SK-N-SH (cell line): ENCODE results near the gene TPPP. TPM values are rescaled to one million over a fixed set of nuclear protein-coding genes. Genes with fewer than 3 reads are reported as not detected.

ENCODE experiments used
- CTCF ChIA-PET: fragments of 300-600, 350-600 bp; formaldehyde crosslinking; extraction: SDS; loops from one replicate; lab custom pipeline; 2021; lab: Yijun Ruan, JAX
- POLR2A ChIA-PET: fragments of 350-600 bp; sonication (Branson Sonifier 250); formaldehyde crosslinking; extraction: SDS; loops from one replicate; lab custom pipeline; 2020; ENCODE audit warnings: antibody characterized with exemption, inconsistent platforms; lab: Yijun Ruan, JAX
- DNase-seq: peaks from one replicate; pipeline ENCODE4 v3.0.0; 2012
- H2AFZ ChIP-seq: fragments of 200-600 bp; sonication (generic); 2 replicates; pipeline ENCODE4 v1.8.1; 2016; ENCODE audit warnings: antibody characterized with exemption, mild to moderate bottlenecking, low read depth
- H3F3A ChIP-seq: fragments of 200-600 bp; sonication (generic); replicated peaks from 2 replicates; pipeline ENCODE3; 2016; ENCODE audit warnings: antibody characterized with exemption, mild to moderate bottlenecking; ENCODE audit not compliant: insufficient read depth
- H3K27ac ChIP-seq, 2 experiments: fragments of 200-500 bp in 1 of 2; fragments of 200-600 bp in 1 of 2; sonication (Bioruptor generic) in 1 of 2; sonication (generic), shearing (Covaris generic) in 1 of 2; 2 replicates each; pipeline versions ENCODE4 v1.5.1 to v1.6.1; 2014 to 2016; ENCODE audit warnings: low read depth in 2 of 2, inconsistent platforms in 1 of 2, low read length in 1 of 2, mild to moderate bottlenecking in 1 of 2, mixed read lengths in 1 of 2
- H3K27me3 ChIP-seq: fragments of 200-600 bp; sonication (generic), shearing (Covaris generic); 2 replicates; pipeline ENCODE4 v1.6.1; 2016; ENCODE audit warnings: mixed run types; ENCODE audit not compliant: insufficient read depth
- H3K36me3 ChIP-seq, 2 experiments: fragments of 200-500 bp in 1 of 2; fragments of 200-600 bp in 1 of 2; sonication (Bioruptor generic) in 1 of 2; sonication (generic) in 1 of 2; replicated peaks in 1 of 2; 2 replicates each; pipeline versions ENCODE3 to v1.5.1; 2014 to 2016; ENCODE audit warnings: low read length in 1 of 2, mild to moderate bottlenecking in 1 of 2; ENCODE audit not compliant: insufficient read depth in 2 of 2, control insufficient read depth in 1 of 2
- H3K4me1 ChIP-seq, 2 experiments: fragments of 200-500 bp in 1 of 2; fragments of 200-600 bp in 1 of 2; sonication (Bioruptor generic) in 1 of 2; sonication (generic), shearing (Covaris generic) in 1 of 2; 2 replicates each; pipeline versions ENCODE4 v1.5.1 to v1.6.1; 2014 to 2016; ENCODE audit warnings: low read depth in 1 of 2, low read length in 1 of 2, mixed run types in 1 of 2; ENCODE audit not compliant: insufficient read depth in 2 of 2, control insufficient read depth in 1 of 2
- H3K4me2 ChIP-seq: fragments of 200-600 bp; sonication (generic), shearing (Covaris generic); 2 replicates; pipeline ENCODE4 v1.6.1; 2017; ENCODE audit warnings: mixed run types
- H3K4me3 ChIP-seq, 2 experiments: fragments of 200-500 bp in 1 of 2; fragments of 200-600 bp in 1 of 2; sonication (Bioruptor generic) in 1 of 2; sonication (generic), shearing (Covaris generic) in 1 of 2; 2 replicates each; pipeline versions ENCODE4 v1.5.1 to v1.8.1; 2014 to 2016; ENCODE audit warnings: low read depth in 2 of 2, inconsistent platforms in 1 of 2, low read length in 1 of 2, mild to moderate bottlenecking in 1 of 2, mixed read lengths in 1 of 2, moderate library complexity in 1 of 2
- H3K79me2 ChIP-seq: fragments of 200-600 bp; sonication (generic); 2 replicates; pipeline ENCODE4 v1.8.1; 2017; ENCODE audit warnings: mild to moderate bottlenecking; ENCODE audit not compliant: insufficient read depth
- H3K9ac ChIP-seq: fragments of 200-600 bp; sonication (generic); 2 replicates; pipeline ENCODE4 v1.6.1; 2017; ENCODE audit warnings: mixed run types
- H3K9me2 ChIP-seq: fragments of 200-600 bp; sonication (generic); 2 replicates; pipeline ENCODE4 v1.6.1; 2017; ENCODE audit warnings: mixed run types
- H3K9me3 ChIP-seq: fragments of 200-600 bp; sonication (generic); 2 replicates; pipeline ENCODE4 v1.6.1; 2017; ENCODE audit warnings: mixed run types, mild to moderate bottlenecking, moderate library complexity
- H4K20me1 ChIP-seq: fragments of 200-600 bp; sonication (generic); 2 replicates; pipeline ENCODE4 v1.6.1; 2017; ENCODE audit warnings: mild to moderate bottlenecking, mixed run types; ENCODE audit not compliant: insufficient read depth
- CHD2 ChIP-seq: fragments of 150-350 bp; IDR thresholded peaks from 2 replicates; pipeline ENCODE4 v1.6.1; 2018; ENCODE audit warnings: low read length; ENCODE audit not compliant: partially characterized antibody
- ELF1 ChIP-seq: IDR thresholded peaks from 2 replicates; pipeline ENCODE4 v1.4.0; 2012
- EP300 ChIP-seq, 2 experiments: IDR thresholded peaks; 2 replicates each; pipeline versions ENCODE4 v1.4.0 to v1.6.1; 2012; ENCODE audit warnings: borderline replicate concordance in 1 of 2, low read depth in 1 of 2, low read length in 1 of 2
- EZH2phosphoT487 ChIP-seq: fragments of 200-600 bp; sonication (generic); IDR thresholded peaks from 2 replicates; pipeline ENCODE4 v1.6.1; 2017; ENCODE audit warnings: low read depth, mixed run types, mild to moderate bottlenecking, antibody characterized with exemption, moderate library complexity, borderline replicate concordance
- FOSL2 ChIP-seq: IDR thresholded peaks from 2 replicates; pipeline ENCODE4 v1.4.0; 2012; ENCODE audit warnings: low read depth, mild to moderate bottlenecking, moderate library complexity, borderline replicate concordance
- GATA2 ChIP-seq: sonication (generic); formaldehyde crosslinking; IDR thresholded peaks from 2 replicates; pipeline ENCODE4 v1.5.0; 2020; ENCODE audit warnings: mild to moderate bottlenecking, missing genetic modification reagents
- MEF2A ChIP-seq: IDR thresholded peaks from 2 replicates; pipeline ENCODE4 v1.4.0; 2012; ENCODE audit warnings: low read depth, borderline replicate concordance
- MXI1 ChIP-seq: IDR thresholded peaks from 2 replicates; pipeline ENCODE4 v1.6.1; 2012; ENCODE audit warnings: mild to moderate bottlenecking, low read depth, low read length, improper control_type of control experiment
- NRF1 ChIP-seq: IDR thresholded peaks from 2 replicates; pipeline ENCODE4 v1.6.1; 2012; ENCODE audit warnings: low read depth, mild to moderate bottlenecking, low read length
- RCOR1 ChIP-seq: fragments of 150-350 bp; IDR thresholded peaks from 2 replicates; pipeline ENCODE4 v1.6.1; 2017; ENCODE audit warnings: antibody characterized with exemption, low read length
- RFX5 ChIP-seq: IDR thresholded peaks from 2 replicates; pipeline ENCODE4 v1.6.1; 2012; ENCODE audit warnings: mild to moderate bottlenecking, improper control_type of control experiment, low read length
- SIN3A ChIP-seq: IDR thresholded peaks from 2 replicates; pipeline ENCODE4 v1.6.1; 2012; ENCODE audit warnings: low read depth, mild to moderate bottlenecking, low read length, moderate library complexity, borderline replicate concordance
- SMC3 ChIP-seq: IDR thresholded peaks from 2 replicates; pipeline ENCODE4 v1.6.1; 2012; ENCODE audit warnings: low read depth, low read length, improper control_type of control experiment
- TAF1 ChIP-seq: IDR thresholded peaks from 2 replicates; pipeline ENCODE4 v1.6.1; 2012; ENCODE audit warnings: low read depth, mild to moderate bottlenecking, low read length, moderate library complexity, borderline replicate concordance
- TCF12 ChIP-seq: IDR thresholded peaks from 2 replicates; pipeline ENCODE4 v1.4.0; 2012
- TEAD4 ChIP-seq: IDR thresholded peaks from 2 replicates; pipeline ENCODE4 v1.4.0; 2012; ENCODE audit warnings: mild to moderate bottlenecking, borderline replicate concordance; ENCODE audit not compliant: insufficient read depth
- YY1 ChIP-seq: IDR thresholded peaks from 2 replicates; pipeline ENCODE4 v1.4.0; 2012; ENCODE audit warnings: low read depth, mild to moderate bottlenecking
- WGBS: methylation state at CpG from one replicate; pipeline ENCODE4 v1.1.6; 2017; ENCODE audit warnings: low lambda C conversion rate; 5-methylcytosine and 5-hydroxymethylcytosine counted together
- polyA plus RNA-seq, 3 experiments: library from polyadenylated mRNA; depleted of rRNA; stranded (reverse); fragments of >200 nt; gene quantifications; 2 replicates each; pipeline ENCODE4 v1.2.3, GENCODE V29; 2012
- TF ChIP-seq, protein P1 (sequence below): IDR thresholded peaks from 2 replicates; pipeline ENCODE4 v1.6.1; 2012; ENCODE audit warnings: mild to moderate bottlenecking, low read depth, low read length, moderate library complexity
- TF ChIP-seq, protein P2 (sequence below): IDR thresholded peaks from 2 replicates; pipeline ENCODE4 v1.4.0; 2012; ENCODE audit warnings: low read depth, borderline replicate concordance
- TF ChIP-seq, protein P3 (sequence below): fragments of 200-600 bp; sonication (generic); IDR thresholded peaks from 2 replicates; pipeline ENCODE4 v1.6.1; 2017; ENCODE audit warnings: antibody characterized with exemption, mild to moderate bottlenecking, moderate library complexity

Gene TPPP
- polyA plus RNA-seq, 1 of the 3 experiments (the other 2 are of a cell fraction), result 0.05 TPM

DNA sequence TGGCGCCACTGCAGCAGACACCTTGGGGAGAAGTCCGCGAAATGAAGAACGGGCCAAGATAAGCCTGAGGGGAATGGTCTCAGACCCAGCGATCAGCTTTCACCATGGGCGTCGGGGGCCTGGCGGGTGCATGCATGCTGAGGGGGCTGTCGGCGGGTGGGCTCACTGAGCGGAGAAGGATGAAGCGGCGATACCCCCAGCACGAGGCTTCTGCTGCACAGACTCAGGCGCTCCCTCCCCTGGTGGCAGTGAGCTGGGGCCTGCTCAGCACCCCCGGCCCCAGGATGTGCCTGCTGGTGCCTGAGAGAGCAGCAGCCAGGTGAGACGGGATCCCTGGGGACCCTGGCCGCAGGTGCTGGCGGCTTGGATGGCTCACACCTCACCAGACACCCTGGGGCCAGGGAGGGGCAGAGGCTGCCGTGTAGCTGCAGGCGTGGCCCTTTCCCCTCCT is 49.8 kb downstream of the TPPP start:
- Histone ChIP-seq H3K9ac (no peak overlapping the region), H3F3A (peaks cover 6% of the 10 kb centered on the region), H2AFZ (no peak overlapping the region), H3K9me3 (no peaks in the 10 kb centered on the region), H3K4me3 (no peak overlapping the region), H4K20me1 (no peaks in the 10 kb centered on the region), H3K27ac (no peak overlapping the region), H3K27me3 (no peaks in the 10 kb centered on the region), H3K79me2 (no peaks in the 10 kb centered on the region), H3K36me3 (peaks cover 6 to 34% of the 10 kb centered on the region in 2 experiments)
- CTCF ChIA-PET, result no interaction called here
- WGBS, result 98% methylated on average over 10 of the region's 21 CpGs
- POLR2A ChIA-PET, result no interaction called here
- TF ChIP-seq FOSL2 (no peak), SIN3A (no peak), MEF2A (no peak), EZH2phosphoT487 (no peak), CHD2 (no peak), TEAD4 (no peak), TAF1 (no peak), SMC3 (no peak), MXI1 (no peak), NRF1 (no peak), ELF1 (no peak), RFX5 (no peak), GATA2 (CRISPR knock-in tag) (no peak), YY1 (no peak), RCOR1 (no peak), EP300 (IDR thresholded peaks at IDR 0.05; ENCODE audit: borderline replicate concordance in 1 of 2, low read depth in 1 of 2, low read length in 1 of 2) (no peak), TCF12 (no peak)
- TF ChIP-seq, protein P1, sequence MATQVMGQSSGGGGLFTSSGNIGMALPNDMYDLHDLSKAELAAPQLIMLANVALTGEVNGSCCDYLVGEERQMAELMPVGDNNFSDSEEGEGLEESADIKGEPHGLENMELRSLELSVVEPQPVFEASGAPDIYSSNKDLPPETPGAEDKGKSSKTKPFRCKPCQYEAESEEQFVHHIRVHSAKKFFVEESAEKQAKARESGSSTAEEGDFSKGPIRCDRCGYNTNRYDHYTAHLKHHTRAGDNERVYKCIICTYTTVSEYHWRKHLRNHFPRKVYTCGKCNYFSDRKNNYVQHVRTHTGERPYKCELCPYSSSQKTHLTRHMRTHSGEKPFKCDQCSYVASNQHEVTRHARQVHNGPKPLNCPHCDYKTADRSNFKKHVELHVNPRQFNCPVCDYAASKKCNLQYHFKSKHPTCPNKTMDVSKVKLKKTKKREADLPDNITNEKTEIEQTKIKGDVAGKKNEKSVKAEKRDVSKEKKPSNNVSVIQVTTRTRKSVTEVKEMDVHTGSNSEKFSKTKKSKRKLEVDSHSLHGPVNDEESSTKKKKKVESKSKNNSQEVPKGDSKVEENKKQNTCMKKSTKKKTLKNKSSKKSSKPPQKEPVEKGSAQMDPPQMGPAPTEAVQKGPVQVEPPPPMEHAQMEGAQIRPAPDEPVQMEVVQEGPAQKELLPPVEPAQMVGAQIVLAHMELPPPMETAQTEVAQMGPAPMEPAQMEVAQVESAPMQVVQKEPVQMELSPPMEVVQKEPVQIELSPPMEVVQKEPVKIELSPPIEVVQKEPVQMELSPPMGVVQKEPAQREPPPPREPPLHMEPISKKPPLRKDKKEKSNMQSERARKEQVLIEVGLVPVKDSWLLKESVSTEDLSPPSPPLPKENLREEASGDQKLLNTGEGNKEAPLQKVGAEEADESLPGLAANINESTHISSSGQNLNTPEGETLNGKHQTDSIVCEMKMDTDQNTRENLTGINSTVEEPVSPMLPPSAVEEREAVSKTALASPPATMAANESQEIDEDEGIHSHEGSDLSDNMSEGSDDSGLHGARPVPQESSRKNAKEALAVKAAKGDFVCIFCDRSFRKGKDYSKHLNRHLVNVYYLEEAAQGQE, result no peak
- TF ChIP-seq, protein P2, sequence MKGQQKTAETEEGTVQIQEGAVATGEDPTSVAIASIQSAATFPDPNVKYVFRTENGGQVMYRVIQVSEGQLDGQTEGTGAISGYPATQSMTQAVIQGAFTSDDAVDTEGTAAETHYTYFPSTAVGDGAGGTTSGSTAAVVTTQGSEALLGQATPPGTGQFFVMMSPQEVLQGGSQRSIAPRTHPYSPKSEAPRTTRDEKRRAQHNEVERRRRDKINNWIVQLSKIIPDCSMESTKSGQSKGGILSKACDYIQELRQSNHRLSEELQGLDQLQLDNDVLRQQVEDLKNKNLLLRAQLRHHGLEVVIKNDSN, result no peak
- TF ChIP-seq, protein P3, sequence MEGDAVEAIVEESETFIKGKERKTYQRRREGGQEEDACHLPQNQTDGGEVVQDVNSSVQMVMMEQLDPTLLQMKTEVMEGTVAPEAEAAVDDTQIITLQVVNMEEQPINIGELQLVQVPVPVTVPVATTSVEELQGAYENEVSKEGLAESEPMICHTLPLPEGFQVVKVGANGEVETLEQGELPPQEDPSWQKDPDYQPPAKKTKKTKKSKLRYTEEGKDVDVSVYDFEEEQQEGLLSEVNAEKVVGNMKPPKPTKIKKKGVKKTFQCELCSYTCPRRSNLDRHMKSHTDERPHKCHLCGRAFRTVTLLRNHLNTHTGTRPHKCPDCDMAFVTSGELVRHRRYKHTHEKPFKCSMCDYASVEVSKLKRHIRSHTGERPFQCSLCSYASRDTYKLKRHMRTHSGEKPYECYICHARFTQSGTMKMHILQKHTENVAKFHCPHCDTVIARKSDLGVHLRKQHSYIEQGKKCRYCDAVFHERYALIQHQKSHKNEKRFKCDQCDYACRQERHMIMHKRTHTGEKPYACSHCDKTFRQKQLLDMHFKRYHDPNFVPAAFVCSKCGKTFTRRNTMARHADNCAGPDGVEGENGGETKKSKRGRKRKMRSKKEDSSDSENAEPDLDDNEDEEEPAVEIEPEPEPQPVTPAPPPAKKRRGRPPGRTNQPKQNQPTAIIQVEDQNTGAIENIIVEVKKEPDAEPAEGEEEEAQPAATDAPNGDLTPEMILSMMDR, result no peak
- TF ChIP-seq, all 33 proteins: peak for 0
- Histone ChIP-seq H3K4me2 (no peak overlapping the region), H3K4me1 (no peaks in the 10 kb centered on the region), H3K9me2 (no peaks in the 10 kb centered on the region)
- no peak for DNase-seq
